ENCODE results near the gene FUOM.

DNA sequence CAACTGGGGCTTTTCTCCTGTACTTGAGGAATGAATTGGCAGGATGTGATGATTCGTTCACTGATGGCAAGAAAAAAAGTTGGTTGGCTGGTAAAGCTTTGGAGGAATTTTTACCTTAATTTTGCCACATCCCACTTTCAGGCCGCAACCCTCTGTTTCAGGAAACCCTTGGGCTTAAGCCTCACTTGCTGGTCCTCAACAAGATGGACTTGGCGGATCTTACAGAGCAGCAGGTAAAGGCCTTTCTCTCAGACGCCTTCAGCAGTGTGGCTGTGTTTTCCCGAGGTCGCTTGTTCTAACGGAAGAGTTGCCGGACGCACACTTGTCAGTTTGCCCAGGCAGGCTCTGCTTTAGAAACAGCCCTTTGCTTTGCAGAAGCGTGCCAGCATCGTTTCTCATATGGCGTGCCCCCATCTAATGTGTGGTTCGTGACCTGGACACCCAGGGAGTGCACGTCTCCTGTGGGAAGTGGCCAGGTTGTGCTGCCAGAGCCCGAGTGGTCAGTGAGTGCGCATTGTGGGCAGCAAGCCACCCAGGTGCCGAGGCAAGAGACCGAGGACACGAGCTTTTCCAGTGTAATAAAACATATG lies 38.3 kb upstream of the FUOM start:
- TF ChIP-seq POLR2A (IDR thresholded peaks at IDR 0.05; ENCODE audit: low read depth, low read length) (no peak), RFX5 (IDR thresholded peaks at IDR 0.05; ENCODE audit: low read depth, low read length) (no peak), MXI1 (IDR thresholded peaks at IDR 0.05; ENCODE audit: borderline replicate concordance, low read depth, low read length) (no peak), CHD1 (IDR thresholded peaks at IDR 0.05; ENCODE audit: low read depth, low read length) (no peak), BHLHE40 (IDR thresholded peaks at IDR 0.05; ENCODE audit: low read depth, low read length) (no peak), NFE2L2 (IDR thresholded peaks at IDR 0.05; ENCODE audit: low read depth, low read length) (no peak), SMC3 (IDR thresholded peaks at IDR 0.05; ENCODE audit: low read depth, low read length) (no peak)
- TF ChIP-seq, protein P1, sequence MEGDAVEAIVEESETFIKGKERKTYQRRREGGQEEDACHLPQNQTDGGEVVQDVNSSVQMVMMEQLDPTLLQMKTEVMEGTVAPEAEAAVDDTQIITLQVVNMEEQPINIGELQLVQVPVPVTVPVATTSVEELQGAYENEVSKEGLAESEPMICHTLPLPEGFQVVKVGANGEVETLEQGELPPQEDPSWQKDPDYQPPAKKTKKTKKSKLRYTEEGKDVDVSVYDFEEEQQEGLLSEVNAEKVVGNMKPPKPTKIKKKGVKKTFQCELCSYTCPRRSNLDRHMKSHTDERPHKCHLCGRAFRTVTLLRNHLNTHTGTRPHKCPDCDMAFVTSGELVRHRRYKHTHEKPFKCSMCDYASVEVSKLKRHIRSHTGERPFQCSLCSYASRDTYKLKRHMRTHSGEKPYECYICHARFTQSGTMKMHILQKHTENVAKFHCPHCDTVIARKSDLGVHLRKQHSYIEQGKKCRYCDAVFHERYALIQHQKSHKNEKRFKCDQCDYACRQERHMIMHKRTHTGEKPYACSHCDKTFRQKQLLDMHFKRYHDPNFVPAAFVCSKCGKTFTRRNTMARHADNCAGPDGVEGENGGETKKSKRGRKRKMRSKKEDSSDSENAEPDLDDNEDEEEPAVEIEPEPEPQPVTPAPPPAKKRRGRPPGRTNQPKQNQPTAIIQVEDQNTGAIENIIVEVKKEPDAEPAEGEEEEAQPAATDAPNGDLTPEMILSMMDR (conservative IDR thresholded peaks at IDR 0.05; ENCODE audit: low read depth, low read length): no peak
